HL-60 (cell line): Measurements from ENCODE around the gene KRT17.

Source experiments
- DNase-seq, 2 experiments: peaks; one replicate each; pipeline ENCODE4 v3.0.0-alpha.2; 2010 to 2020; ENCODE audit warnings: low read depth in 1 of 2, low spot score in 1 of 2
- H3K27ac ChIP-seq: fragments of 250-450 bp; sonication (Bioruptor Pico); replicated peaks from 2 replicates; pipeline ENCODE4 v1.5.1; 2020; ENCODE audit warnings: mild to moderate bottlenecking, moderate library complexity
- H3K27me3 ChIP-seq: fragments of 250-450 bp; sonication (Bioruptor Pico); 2 replicates; pipeline ENCODE4 v1.5.1; 2021; ENCODE audit warnings: mild to moderate bottlenecking, moderate library complexity; ENCODE audit not compliant: insufficient read depth, poor library complexity, severe bottlenecking
- H3K4me3 ChIP-seq: replicated peaks from 2 replicates; pipeline ENCODE4 v1.5.1; 2011; ENCODE audit warnings: mild to moderate bottlenecking, control low read depth, low read length; ENCODE audit not compliant: insufficient read depth
- CTCF ChIP-seq: IDR thresholded peaks from one replicate; pipeline ENCODE4 v1.5.1; 2011; ENCODE audit warnings: low read length, control low read depth, inconsistent platforms; ENCODE audit not compliant: insufficient read depth
- GABPA ChIP-seq: IDR thresholded peaks from 2 replicates; pipeline ENCODE4 v1.6.1; 2012; ENCODE audit warnings: low read depth
- POLR2AphosphoS5 ChIP-seq: IDR thresholded peaks from 2 replicates; pipeline ENCODE4 v1.6.1; 2012; ENCODE audit warnings: low read depth
- SPI1 ChIP-seq: IDR thresholded peaks from 2 replicates; pipeline ENCODE4 v1.6.1; 2012; ENCODE audit warnings: low read depth, mild to moderate bottlenecking, borderline replicate concordance
- TF ChIP-seq, protein P1 (sequence below): IDR thresholded peaks from 2 replicates; pipeline ENCODE4 v1.6.1; 2012; ENCODE audit warnings: low read depth; ENCODE audit not compliant: insufficient replicate concordance

The KRT17 gene

GRCh38 chr17:41599680-41600079, 24.7 kb downstream of the KRT17 start:
- Histone ChIP-seq H3K4me3 (no peak overlapping the region), H3K27me3 (peaks cover 5% of the 10 kb centered on the region), H3K27ac (no peak overlapping the region)
- DNase-seq, result no peak
- TF ChIP-seq CTCF (no peak), POLR2AphosphoS5 (no peak), SPI1 (no peak), GABPA (no peak)
- TF ChIP-seq, protein P1, sequence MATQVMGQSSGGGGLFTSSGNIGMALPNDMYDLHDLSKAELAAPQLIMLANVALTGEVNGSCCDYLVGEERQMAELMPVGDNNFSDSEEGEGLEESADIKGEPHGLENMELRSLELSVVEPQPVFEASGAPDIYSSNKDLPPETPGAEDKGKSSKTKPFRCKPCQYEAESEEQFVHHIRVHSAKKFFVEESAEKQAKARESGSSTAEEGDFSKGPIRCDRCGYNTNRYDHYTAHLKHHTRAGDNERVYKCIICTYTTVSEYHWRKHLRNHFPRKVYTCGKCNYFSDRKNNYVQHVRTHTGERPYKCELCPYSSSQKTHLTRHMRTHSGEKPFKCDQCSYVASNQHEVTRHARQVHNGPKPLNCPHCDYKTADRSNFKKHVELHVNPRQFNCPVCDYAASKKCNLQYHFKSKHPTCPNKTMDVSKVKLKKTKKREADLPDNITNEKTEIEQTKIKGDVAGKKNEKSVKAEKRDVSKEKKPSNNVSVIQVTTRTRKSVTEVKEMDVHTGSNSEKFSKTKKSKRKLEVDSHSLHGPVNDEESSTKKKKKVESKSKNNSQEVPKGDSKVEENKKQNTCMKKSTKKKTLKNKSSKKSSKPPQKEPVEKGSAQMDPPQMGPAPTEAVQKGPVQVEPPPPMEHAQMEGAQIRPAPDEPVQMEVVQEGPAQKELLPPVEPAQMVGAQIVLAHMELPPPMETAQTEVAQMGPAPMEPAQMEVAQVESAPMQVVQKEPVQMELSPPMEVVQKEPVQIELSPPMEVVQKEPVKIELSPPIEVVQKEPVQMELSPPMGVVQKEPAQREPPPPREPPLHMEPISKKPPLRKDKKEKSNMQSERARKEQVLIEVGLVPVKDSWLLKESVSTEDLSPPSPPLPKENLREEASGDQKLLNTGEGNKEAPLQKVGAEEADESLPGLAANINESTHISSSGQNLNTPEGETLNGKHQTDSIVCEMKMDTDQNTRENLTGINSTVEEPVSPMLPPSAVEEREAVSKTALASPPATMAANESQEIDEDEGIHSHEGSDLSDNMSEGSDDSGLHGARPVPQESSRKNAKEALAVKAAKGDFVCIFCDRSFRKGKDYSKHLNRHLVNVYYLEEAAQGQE, result no peak

GRCh38 chr17:41595585-41595984, 28.8 kb downstream of the KRT17 start:
- no peak overlapping the region for H3K27ac ChIP-seq
- H3K4me3 ChIP-seq, result no peak overlapping the region
- H3K27me3 ChIP-seq, result no peaks in the 10 kb centered on the region
- TF ChIP-seq GABPA (no peak), POLR2AphosphoS5 (no peak), SPI1 (no peak), CTCF (no peak)
- TF ChIP-seq, protein P1, result no peak
- no peak for DNase-seq

DNA sequence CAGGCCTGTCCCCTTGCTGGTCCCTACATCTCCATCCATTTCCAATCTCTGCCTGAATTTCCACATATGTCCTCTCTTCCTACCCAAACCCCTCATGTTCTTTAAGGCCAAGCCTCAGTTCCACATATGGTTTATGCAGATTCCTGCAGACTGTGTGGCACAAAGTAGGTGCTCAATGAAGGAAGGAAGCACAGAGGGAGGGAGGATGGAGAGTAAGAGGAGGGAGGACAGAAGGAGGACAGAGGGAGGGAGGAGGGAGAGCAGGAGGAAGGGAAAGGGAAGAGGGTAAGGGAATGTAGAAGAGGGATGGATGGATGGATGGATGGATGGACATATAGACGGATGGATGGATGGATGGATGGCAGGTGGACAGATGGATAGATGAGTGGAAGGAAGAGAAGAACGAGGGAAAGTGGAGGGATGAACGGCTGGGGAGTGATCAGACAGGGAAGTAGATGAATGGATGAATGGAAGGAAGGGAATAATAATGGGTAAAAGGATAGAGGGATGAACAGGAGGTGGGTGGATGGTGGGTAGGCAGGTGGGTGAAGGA, 29.9 kb downstream of the KRT17 start:
- Histone ChIP-seq H3K27me3 (no peaks in the 10 kb centered on the region), H3K27ac (no peak overlapping the region), H3K4me3 (no peak overlapping the region)
- no peak for DNase-seq
- no peak for TF ChIP-seq POLR2AphosphoS5
- TF ChIP-seq SPI1, result no peak
- TF ChIP-seq GABPA, result no peak

GRCh38 chr17:41593306-41593981, 30.9 kb downstream of the KRT17 start:
- H3K4me3 ChIP-seq, result no peak overlapping the region
- DNase-seq, result no peak
- no peak overlapping the region for H3K27ac ChIP-seq
- TF ChIP-seq GABPA, result no peak
- no peak for TF ChIP-seq SPI1
- TF ChIP-seq POLR2AphosphoS5, result no peak
- H3K27me3 ChIP-seq, result no peaks in the 10 kb centered on the region
